GM08714 (cell line): ENCODE measurements around the gene LIPA.
"Not testable (repeated sequence)": the region's sequence is repeated elsewhere in the genome, so short reads cannot be mapped to it uniquely, and the experiment has no call there.

Experiments
- H3K4me3 ChIP-seq: fragments of 200-500 bp; sonication (Bioruptor generic); 2 replicates; pipeline ENCODE4 v1.5.1; 2014; ENCODE audit warnings: mild to moderate bottlenecking, low read length, inconsistent platforms
- ZNF274 ChIP-seq: IDR thresholded peaks from 2 replicates; pipeline ENCODE4 v1.6.1; 2012; ENCODE audit warnings: mild to moderate bottlenecking, low read depth, low read length

Gene LIPA

GRCh38 chr10:89257581-89257980 lies 6.0 kb upstream of the LIPA start:
- no peak for TF ChIP-seq ZNF274

GRCh38 chr10:89256962-89257361 lies 5.4 kb upstream of the LIPA start:
- no peak for TF ChIP-seq ZNF274

More at GRCh38 chr10:89257581-89257980, 6.0 kb upstream of the LIPA start:
- H3K4me3 ChIP-seq, result no peak overlapping the region

GRCh38 chr10:89256340-89256739 lies 4.8 kb upstream of the LIPA start:
- TF ChIP-seq ZNF274, result no peak
- no peak overlapping the region for H3K4me3 ChIP-seq

More at GRCh38 chr10:89256962-89257361, 5.4 kb upstream of the LIPA start:
- H3K4me3 ChIP-seq, result no peak overlapping the region

- H3K4me3 ChIP-seq, result no peak overlapping the region
- TF ChIP-seq ZNF274, result no peak
Observed at GRCh38 chr10:89255793-89256192, 4.2 kb upstream of the LIPA start.

- not testable (repeated sequence) for H3K4me3 ChIP-seq
Observed at GRCh38 chr10:89255091-89255579, 3.6 kb upstream of the LIPA start.

- TF ChIP-seq ZNF274, result no peak
- no peak overlapping the region; the same call in 1 of the 2 replicates for H3K4me3 ChIP-seq
Observed at GRCh38 chr10:89252225-89252585, 630 bp upstream of the LIPA start.

- no peak for TF ChIP-seq ZNF274
- peak overlapping the region; percentile 81 for H3K4me3 ChIP-seq
Observed at GRCh38 chr10:89250865-89251408, 638 bp downstream of the LIPA start.

- H3K4me3 ChIP-seq, result no peak overlapping the region; the same call in 1 of the 2 replicates
- TF ChIP-seq ZNF274, result no peak
Observed at GRCh38 chr10:89248990-89249389, 2.6 kb downstream of the LIPA start.

GRCh38 chr10:89247623-89248022 lies 4.0 kb downstream of the LIPA start:
- not testable (repeated sequence) for H3K4me3 ChIP-seq

GRCh38 chr10:89245802-89246201 lies 5.8 kb downstream of the LIPA start:
- H3K4me3 ChIP-seq, result no peak overlapping the region
- TF ChIP-seq ZNF274, result no peak

GRCh38 chr10:89242840-89243568 lies 8.6 kb downstream of the LIPA start:
- no peak for TF ChIP-seq ZNF274
- H3K4me3 ChIP-seq, result no peak overlapping the region; the same call in 1 of the 2 replicates

- H3K4me3 ChIP-seq, result no peak overlapping the region
Observed at GRCh38 chr10:89242345-89242684, 9.3 kb downstream of the LIPA start.

GRCh38 chr10:89241486-89242344 lies 9.9 kb downstream of the LIPA start:
- TF ChIP-seq ZNF274, result no peak
- no peak overlapping the region for H3K4me3 ChIP-seq

More at GRCh38 chr10:89242345-89242684, 9.3 kb downstream of the LIPA start:
- TF ChIP-seq ZNF274, result no peak

- no peak for TF ChIP-seq ZNF274
Observed at GRCh38 chr10:89241026-89241425, 10.5 kb downstream of the LIPA start.

GRCh38 chr10:89240519-89240918 lies 11.1 kb downstream of the LIPA start:
- H3K4me3 ChIP-seq, result no peak overlapping the region
- TF ChIP-seq ZNF274, result no peak

More at GRCh38 chr10:89241026-89241425, 10.5 kb downstream of the LIPA start:
- H3K4me3 ChIP-seq, result no peak overlapping the region
